Lower leg skin (tissue), 3 donors: Measurements from ENCODE around the gene TUBA1C.

Source experiments
- POLR2A ChIP-seq, 2 donors: fragments of 450-650 bp; IDR thresholded peaks; one replicate each; pipeline ENCODE4 v1.6.1; 2016 to 2017; ENCODE audit warnings: antibody characterized with exemption in 2 of 2, mild to moderate bottlenecking in 1 of 2, moderate library complexity in 1 of 2
- TF ChIP-seq, protein P1 (sequence below), 3 donors: fragments of 450-650 bp; IDR thresholded peaks; one replicate each; pipeline ENCODE4 v1.5.1; 2016; ENCODE audit warnings: antibody characterized with exemption in 3 of 3, mild to moderate bottlenecking in 3 of 3, moderate library complexity in 2 of 3

DNA sequence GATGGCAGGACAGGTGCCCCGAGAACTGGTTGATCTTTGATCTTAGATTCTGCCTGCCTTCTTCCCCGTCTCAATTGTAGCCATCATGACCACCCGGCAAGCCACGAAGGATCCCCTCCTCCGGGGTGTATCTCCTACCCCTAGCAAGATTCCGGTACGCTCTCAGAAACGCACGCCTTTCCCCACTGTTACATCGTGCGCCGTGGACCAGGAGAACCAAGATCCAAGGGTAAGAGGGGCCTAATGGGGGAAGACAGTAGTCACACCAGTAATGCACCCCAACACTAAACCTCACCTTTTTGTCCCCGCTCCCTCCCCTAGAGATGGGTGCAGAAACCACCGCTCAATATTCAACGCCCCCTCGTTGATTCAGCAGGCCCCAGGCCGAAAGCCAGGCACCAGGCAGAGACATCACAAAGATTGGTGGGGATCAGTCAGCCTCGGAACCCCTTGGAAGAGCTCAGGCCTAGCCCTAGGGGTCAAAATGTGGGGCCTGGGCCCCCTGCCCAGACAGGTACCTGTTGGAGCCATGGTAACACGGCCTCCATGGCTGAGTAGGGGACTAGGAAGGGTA is 58.7 kb downstream of the TUBA1C start:
- TF ChIP-seq POLR2A (IDR thresholded peaks at IDR 0.05), result no peak
- TF ChIP-seq, protein P1, sequence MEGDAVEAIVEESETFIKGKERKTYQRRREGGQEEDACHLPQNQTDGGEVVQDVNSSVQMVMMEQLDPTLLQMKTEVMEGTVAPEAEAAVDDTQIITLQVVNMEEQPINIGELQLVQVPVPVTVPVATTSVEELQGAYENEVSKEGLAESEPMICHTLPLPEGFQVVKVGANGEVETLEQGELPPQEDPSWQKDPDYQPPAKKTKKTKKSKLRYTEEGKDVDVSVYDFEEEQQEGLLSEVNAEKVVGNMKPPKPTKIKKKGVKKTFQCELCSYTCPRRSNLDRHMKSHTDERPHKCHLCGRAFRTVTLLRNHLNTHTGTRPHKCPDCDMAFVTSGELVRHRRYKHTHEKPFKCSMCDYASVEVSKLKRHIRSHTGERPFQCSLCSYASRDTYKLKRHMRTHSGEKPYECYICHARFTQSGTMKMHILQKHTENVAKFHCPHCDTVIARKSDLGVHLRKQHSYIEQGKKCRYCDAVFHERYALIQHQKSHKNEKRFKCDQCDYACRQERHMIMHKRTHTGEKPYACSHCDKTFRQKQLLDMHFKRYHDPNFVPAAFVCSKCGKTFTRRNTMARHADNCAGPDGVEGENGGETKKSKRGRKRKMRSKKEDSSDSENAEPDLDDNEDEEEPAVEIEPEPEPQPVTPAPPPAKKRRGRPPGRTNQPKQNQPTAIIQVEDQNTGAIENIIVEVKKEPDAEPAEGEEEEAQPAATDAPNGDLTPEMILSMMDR (IDR thresholded peaks at IDR 0.05), result no peak
